GM21381 (cell line): Measurements from ENCODE around the gene ALKBH4.
"Not testable (repeated sequence)": the region's sequence is repeated elsewhere in the genome, so short reads cannot be mapped to it uniquely, and the experiment has no call there.

Experiments used
- ATAC-seq: cut with Tn5 transposase; IDR thresholded peaks from one replicate; pipeline ENCODE4 v1.9.1; 2021; ENCODE audit warnings: mild to moderate bottlenecking, moderate library complexity; ENCODE audit not compliant: unreplicated experiment

The ALKBH4 gene

GRCh38 chr7:102455596-102455995 is 9.1 kb downstream of the ALKBH4 start:
- no peak for ATAC-seq

GRCh38 chr7:102454932-102455331 is 9.7 kb downstream of the ALKBH4 start:
- ATAC-seq = not testable (repeated sequence)

GRCh38 chr7:102454468-102454867 is 10.2 kb downstream of the ALKBH4 start:
- no peak for ATAC-seq

GRCh38 chr7:102453319-102453718 is 11.3 kb downstream of the ALKBH4 start:
- no peak for ATAC-seq

- no peak for ATAC-seq
These were observed 12.2 kb downstream of the ALKBH4 start for GRCh38 chr7:102452451-102452850.

- no peak for ATAC-seq
These were observed 13.2 kb downstream of the ALKBH4 start for GRCh38 chr7:102451371-102452054.

GRCh38 chr7:102450242-102450641 is 14.4 kb downstream of the ALKBH4 start:
- ATAC-seq = peak; percentile 49

- ATAC-seq = no peak
These were observed 15.5 kb downstream of the ALKBH4 start for GRCh38 chr7:102449136-102449535.

- ATAC-seq = no peak
These were observed 17.4 kb downstream of the ALKBH4 start for GRCh38 chr7:102447311-102447710.

GRCh38 chr7:102446387-102447156 is 18.1 kb downstream of the ALKBH4 start:
- ATAC-seq = no peak

GRCh38 chr7:102445674-102446071 is 19.0 kb downstream of the ALKBH4 start:
- no peak for ATAC-seq

- peak; percentile 41 for ATAC-seq
These were observed 19.5 kb downstream of the ALKBH4 start for GRCh38 chr7:102444961-102445673.

GRCh38 chr7:102439963-102440795 is 24.5 kb downstream of the ALKBH4 start:
- no peak for ATAC-seq

- ATAC-seq = no peak
These were observed 28.5 kb downstream of the ALKBH4 start for GRCh38 chr7:102436118-102436517.

GRCh38 chr7:102434039-102434486 is 30.6 kb downstream of the ALKBH4 start:
- ATAC-seq = no peak

GRCh38 chr7:102433219-102434038 is 31.2 kb downstream of the ALKBH4 start, which contains the start of gene ORAI2:
TSS of gene ORAI2 (plus strand) at chr7:102433575. CDS start at chr7:102438957, 5,382 bp downstream.
- ATAC-seq = peak; percentile 68

- peak; percentile 24 for ATAC-seq
These were observed 32.0 kb downstream of the ALKBH4 start for GRCh38 chr7:102432442-102433218.

- no peak for ATAC-seq
These were observed 32.9 kb downstream of the ALKBH4 start for GRCh38 chr7:102431617-102432298.
